Kidney glomerular epithelial cell (primary cell): ENCODE results near the gene CHST14.
"Not testable (repeated sequence)": the region's sequence is repeated elsewhere in the genome, so short reads cannot be mapped to it uniquely, and the experiment has no call there.

ENCODE experiments used
- DNase-seq: peaks from one replicate; lab custom pipeline; 2025; lab: John Stamatoyannopoulos, UW

The CHST14 gene

DNA sequence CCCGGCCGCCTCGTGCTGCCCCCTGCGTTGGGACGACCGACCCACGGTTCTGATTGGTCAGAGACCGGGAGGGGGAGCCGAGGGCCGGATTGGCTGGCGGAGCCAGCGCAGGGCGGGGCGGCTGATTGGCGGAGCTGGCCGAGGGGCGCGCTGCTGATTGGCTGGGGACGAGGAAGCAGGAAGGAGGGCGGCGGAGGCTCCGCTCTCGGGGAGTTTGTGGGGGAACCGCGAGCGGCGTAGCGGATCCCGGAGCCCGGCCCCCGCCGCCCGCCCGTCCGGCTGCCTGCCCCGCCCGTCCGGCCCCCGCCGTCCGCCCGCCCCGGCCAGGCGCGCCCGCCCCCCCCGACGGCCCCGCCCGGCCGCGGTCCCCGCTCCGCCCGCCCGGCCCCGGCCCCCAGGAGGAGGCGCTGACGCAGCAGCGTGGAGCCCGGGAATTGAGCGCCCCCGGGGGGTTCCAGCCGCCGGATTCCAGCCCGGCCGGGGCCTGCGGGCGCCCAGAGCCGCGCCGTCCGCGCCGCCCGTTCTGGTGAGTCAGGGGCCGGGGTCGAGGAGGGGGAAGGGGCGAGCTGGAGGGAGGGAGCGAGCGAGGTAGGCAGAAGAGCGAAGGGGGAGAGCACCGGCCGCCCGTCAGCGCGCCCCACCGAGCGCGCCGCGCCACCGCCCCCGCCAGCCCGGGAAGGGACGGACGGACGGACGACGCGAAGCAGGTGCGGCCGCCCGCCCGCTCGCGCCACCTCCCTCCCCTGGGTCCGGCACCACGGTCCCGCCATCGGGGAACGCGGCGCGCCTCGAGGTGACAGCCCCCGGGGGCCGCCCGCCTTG, 29.8 kb upstream of the CHST14 start, which contains the start of gene BAHD1:
TSS of gene BAHD1 (plus strand) at position 211 of the 822 bp plus-strand sequence. CDS start 17,512 bp downstream, outside the sequence.
- DNase-seq = peak; percentile 73

DNA sequence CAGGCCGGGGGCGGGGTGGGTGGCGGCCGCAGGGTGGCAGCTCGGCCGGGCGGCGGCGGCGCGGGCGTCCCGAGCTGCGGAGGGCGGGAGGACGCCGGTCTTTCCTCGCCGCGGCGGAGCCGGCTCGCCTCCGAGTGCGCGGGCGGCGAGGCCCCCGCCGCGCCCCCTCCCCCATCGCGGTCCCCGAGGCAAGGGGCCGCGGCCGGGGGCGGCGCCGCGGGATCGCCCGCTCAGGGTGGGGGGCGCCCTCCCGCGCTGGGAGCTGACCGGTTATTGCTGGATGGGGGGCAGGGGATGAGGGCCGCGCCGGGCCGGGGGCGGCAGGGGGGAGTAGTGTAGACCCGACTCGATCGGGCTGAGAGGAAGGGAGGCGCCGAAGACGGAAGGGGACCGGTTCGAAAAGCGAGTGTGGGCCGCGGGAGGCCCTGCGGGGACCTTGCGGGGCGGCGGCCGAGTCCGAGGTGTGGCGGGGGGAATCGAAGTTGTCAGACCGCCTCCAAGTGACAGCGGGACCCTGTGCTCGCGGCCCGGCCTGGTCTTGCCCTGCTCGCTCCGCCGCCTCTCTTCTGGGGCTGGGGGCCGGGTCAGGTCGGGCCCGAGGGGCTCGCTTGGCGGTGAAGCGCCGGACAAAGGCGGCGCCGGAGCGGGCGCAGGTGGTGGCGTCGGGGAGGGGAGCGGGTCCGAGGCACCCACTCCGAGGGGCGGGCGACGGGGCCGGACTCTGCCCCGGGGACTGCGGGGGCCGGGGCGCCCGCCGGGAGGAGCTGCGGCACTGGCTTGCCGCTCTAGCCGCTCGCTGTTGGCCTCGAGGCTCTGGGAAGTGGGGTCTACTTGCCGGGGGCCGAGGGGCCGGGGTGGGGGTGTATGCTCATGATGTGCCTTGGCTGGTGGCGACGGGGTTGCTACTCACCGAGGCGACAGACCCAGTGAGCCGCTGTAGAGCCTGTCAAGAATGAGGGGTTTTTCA, 28.9 kb upstream of the CHST14 start:
- no peak for DNase-seq

DNA sequence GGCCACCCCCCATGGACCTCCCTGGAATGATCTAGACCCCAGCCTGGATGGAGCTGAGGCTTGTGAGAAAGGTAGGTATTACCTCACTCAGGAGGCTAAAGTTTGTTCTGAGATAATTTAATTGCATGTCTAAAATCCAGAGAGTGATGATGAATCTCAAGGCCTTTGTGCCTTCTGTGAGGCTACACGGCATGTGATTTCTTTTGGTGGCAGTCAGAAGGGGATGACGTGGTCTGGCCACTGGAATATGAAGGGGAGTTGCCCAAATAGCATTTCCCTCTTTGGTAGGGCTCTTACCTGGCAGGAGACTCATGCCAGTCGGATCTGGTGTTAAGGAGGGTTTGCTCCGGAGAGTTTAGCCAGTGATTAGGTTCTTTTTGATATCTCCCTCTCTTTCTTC, 27.5 kb upstream of the CHST14 start:
- DNase-seq = no peak

DNA sequence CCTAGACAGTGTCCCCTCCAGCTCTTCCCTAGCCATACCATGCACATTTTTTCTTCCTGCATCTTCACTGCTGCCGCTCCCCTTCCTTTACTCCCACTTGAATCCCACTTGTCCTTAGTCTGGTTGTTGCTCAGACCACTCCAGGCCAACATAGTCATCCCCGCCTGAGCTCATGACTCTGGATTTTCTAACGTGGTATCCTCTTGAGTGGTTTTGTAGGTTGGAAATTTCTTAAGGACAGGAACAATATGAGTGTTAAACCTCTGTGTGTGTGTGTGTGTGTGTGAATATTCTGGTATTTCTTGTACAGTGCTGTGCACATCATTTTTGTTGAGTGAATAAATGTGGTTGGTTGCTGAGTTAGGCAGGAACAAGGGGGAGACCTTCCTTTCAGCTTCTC, 26.9 kb upstream of the CHST14 start:
- DNase-seq = no peak

DNA sequence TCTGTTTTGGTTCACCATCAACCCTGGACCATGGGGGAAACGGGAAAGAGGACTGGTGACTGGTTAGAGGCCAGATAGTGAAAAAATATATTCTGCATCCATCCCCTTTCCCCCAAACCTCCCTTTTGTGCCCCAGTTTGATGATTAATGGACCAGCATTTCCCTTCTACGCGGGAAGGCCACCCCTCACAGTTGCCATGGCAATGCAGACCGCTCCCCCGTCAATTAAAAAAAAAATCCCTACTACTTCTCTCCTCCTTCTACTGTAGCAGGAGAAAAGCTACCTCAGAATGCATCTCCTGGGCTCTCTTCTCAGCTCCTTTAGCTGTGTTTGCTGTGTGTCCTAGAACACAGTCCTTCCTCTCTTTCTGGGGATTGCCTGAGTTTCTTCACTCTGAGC, 26.0 kb upstream of the CHST14 start:
- no peak for DNase-seq

DNA sequence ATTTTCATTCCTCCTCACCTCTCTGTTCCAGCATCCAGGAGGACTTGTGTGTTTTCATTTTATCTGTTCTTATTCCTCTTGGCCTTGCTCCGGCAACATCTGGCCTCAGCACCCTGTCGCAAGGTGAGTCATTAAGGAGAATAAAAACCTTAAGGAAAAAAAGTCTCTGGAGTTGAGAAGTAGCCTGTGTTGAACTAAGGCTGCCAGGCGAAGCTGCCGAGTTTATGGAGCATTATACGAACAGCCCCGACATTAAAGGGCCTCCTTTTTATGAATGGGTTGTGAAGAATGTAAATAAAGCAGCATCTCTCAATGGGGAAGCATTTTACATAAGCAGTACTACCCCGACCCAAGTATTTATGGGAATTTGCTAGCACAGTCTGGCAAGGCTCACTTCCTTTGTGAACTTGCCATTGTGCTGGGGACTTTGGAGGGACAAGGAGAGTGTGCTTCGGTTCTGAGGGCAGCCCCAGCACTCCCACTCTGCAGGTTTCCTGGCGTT, 25.3 kb upstream of the CHST14 start:
- DNase-seq = peak; percentile 36

DNA sequence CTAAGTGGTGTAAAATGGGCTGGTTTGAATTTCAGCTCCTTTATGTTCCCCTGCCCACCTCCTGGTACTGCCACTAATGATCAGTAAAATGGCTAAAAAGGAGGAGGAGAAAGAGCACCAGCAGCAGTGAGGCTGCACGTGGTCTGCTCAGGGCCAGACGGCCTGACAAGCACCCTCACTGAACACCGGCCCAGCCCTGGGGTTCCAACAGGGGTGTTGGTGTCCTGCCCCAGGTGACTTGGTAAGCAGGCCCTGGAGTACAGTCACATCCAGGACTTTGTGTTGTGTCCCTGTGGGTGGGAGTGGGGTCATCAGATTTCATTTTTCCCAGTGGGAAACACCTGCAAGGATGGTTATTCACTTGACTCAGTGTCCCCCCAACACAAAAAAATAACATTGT, 24.6 kb upstream of the CHST14 start:
- no peak for DNase-seq

DNA sequence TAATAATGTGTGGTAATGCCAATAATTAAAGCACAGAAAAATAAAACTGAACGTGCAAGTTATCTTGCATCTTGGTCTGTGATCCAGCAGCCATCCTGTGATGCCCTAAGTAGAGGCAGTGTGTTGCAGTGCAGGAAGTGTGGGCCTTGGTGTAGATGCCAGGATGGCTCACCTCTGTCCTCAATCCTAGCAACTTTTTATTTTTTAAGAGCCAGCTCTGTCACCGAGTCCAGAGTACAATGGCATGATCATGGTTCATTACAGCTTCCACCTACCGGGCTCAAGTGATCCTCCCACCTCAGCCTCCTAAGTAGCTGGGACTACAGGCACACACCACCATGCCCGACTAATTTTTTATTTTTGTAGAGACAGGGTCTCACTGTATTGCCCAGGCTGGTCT, 22.4 kb upstream of the CHST14 start:
- DNase-seq = no peak

DNA sequence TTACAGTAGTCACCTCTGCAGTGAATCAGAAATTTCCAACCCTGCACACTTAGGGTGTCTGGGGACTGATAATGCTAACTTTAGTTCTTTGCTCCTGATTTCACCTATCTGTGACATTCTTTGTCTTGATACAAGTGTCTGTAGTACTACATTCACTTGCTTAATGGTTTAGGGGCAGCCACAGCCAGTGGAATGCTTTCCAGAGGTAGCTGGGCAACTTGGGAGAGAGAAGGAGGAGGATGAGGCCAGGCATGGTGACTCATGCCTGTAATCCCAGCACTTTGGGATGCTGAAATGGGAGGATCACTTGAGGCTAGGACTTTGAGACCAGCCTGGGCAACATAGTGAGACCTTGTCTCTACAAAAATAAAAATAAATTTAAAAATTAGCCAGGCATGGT, 21.5 kb upstream of the CHST14 start:
- no peak for DNase-seq

DNA sequence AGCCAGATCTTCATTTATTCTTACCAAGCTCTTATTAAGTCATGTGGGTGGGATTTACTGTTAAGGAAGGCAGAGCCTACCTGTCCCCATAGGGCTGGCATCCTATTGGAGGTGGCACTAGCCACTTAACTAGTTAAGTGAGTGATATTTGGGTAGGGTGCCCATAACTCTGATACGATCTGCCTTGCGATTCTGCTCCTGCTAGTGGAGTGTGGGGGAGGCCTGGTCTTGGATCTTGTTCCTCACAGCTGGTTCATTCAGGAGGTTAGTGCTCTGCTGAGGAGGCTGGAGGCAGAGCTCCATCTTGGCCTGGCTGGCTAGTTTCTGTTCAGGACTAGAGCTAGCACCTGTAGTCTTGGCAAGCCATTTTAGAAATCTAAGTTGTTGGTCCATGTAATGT, 20.7 kb upstream of the CHST14 start:
- no peak for DNase-seq

DNA sequence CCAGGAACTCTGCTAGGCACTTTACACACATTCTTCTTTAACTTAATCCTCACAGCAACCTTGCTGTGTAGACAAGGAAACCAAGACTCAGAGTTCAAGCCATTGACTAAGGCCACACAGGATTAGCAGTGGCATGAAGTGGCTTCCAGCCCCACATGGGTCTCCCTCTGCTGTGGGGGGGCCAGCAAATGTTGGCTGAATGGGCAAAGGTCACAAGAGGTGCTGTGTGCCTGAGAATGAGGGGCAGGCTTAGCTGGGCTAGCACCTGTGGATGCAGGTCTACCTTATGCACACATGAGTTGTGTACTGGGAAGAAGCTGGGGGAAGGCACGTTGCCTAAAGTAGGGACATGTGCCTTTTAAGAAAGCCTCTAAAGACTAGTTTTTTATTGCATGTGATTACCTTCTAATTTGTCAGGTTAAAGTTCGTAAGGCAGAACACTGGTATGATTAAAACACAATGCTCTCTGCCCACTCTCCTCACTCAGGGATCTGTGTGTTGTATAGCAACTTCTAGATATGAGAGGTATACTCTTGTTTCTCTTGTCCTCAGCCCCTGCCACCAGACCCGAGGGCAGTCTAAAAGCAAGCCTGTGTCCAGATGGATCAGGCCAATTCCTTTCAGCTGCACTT, 19.1 kb upstream of the CHST14 start:
- no peak for DNase-seq

DNA sequence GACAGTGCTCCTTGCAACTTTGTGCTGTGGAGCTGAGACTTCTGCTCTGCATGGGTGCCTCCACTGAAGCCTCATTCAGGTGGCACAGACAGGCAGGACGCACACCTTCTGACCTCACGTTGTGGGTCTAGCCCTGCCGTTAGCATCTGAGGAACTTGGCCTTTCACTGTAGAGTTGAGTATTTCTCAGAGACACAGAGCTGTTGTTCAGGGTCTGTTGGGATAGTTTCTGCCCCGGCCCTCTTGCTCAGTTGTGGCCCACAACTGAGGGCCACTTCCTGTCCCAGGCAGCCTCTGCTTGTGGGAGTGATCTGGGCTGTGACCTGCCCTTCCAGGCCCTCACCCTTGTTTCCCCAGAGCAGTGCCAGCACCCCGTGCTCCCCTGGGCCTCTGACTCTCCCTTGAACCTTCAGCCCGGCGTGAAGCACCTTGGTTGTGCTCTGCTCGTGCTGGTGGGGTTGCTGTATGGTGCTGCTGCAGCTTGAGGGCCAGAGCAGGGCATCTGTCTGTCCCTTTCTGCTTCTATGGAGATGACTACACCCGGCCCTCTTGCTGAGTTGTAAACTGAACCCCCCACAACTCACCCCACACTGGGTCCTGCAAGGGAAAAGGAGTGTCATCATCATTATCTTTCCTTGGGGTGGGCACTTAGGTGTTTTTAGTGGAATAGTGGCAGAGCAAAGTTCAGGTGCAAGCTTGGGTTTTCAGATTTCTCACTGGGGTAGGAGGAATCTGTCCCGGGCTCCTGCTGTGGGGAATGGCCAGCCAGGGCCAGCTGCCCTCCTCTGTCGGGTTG, 18.3 kb upstream of the CHST14 start:
- no peak for DNase-seq

DNA sequence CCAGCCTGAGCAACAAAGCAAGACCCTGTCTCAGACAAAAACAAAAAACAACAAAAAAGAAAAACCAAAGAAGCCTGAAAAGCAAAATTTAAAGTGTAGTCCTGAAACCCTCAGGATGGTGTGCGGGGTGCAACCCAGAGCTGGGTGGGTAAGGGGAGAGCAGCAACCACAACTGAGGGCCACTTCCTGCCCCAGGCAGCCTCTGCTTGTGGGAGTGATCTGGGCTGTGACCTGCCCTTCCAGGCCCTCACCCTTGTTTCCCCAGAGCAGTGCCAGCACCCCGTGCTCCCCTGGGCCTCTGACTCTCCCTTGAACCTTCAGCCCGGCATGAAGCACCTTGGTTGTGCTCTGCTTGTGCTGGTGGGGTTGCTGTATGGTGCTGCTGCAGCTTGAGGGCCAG, 16.8 kb upstream of the CHST14 start:
- DNase-seq = not testable (repeated sequence)

DNA sequence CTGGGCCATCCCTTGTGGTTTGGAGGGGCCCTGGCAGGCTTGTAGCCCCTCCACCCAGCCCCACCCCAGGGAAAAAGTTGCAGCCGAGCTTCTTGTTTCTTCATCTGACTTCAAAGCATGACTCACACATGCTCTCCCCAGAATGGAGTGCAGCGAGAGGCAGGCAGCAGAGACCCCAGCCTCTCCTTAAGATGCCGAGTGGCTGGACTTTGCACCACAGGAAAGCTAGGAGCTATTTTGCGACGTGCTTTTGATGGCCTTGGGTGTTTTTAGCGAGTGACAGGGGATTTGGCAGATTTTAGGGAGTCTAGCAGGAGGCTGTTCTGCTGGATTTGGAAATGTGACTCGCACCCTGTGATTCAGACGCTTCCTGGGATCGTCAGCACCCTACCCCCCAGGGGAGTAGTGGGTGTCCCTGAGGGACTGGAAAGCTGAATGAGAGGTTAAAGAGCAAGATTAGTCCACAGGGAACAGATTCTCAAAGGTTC, 15.8 kb upstream of the CHST14 start:
- DNase-seq = peak; percentile 13

DNA sequence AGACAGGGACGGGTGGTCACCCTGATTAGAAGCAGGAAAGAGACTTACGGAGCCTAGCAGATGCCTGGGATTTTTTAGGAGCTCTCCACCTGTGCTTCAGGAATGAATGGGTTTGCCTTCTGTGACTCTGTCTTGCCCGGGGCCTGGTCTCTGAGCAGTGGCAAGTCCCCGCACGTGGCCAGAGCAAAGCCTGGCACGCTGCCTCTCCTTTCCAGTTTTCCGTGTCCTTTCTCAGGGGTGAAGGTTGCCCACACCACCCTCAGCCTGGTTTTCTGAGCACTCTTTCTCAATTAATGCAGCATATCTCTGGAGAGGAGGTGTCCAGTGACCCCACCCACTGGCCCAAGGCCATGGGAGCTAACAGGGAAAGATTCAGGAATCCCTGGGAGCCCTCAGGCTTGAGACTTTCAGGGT, 14.5 kb upstream of the CHST14 start:
- DNase-seq = no peak

DNA sequence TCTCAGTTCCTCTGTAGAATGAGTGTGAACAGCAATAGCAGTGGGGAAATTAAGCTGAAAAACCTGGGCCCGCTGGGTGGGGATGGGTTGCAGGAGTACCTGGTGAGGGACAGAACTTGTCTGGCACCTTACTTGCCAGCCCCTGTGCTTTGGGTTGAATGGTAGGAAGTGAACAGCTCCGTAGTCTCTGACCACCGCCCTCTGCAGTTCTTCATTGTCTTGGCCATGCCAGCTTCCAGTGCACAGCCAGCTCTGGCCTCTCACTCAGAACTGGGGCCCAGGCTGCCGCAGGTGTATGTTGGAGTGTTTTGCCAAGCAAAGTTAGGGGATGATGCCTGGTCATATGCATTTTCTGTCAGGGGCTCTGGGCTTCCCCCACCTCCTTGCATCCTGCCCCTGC, 14.0 kb upstream of the CHST14 start:
- DNase-seq = no peak

DNA sequence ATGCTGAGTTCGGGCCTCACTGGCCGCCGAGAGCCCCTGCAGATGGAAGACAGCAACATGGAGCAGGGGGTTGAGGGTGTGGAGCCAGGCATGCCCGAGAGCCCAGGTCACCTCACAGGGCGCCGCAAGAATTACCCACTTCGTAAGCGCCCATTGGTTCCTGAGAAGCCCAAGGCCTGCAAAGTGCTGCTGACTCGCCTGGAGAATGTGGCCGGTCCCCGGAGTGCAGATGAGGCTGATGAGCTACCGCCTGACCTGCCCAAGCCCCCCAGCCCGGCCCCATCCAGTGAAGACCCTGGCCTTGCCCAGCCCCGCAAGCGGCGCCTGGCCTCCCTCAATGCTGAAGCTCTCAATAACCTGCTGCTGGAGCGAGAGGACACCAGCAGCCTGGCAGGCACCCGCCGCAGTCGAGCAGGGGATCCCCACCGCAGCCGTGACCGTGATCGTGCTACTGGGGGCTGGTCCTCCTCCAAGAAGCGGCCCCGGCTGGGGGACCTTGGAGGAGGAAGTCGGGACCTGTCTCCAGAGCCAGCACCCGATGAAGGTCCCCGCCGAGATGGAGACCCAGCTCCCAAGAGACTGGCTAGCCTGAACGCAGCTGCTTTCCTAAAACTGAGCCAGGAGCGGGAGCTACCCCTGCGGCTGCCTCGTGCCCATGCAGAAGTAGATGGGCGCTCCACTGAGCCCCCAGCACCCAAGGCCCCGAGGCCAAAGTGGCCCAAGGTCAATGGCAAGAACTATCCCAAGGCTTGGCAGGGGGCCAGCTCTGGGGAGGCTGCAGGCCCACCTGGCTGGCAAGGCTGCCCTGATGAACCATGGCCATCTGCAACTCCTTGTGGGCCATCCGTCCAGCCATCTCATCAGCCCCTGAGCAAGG, 12.1 kb upstream of the CHST14 start:
- DNase-seq = no peak

DNA sequence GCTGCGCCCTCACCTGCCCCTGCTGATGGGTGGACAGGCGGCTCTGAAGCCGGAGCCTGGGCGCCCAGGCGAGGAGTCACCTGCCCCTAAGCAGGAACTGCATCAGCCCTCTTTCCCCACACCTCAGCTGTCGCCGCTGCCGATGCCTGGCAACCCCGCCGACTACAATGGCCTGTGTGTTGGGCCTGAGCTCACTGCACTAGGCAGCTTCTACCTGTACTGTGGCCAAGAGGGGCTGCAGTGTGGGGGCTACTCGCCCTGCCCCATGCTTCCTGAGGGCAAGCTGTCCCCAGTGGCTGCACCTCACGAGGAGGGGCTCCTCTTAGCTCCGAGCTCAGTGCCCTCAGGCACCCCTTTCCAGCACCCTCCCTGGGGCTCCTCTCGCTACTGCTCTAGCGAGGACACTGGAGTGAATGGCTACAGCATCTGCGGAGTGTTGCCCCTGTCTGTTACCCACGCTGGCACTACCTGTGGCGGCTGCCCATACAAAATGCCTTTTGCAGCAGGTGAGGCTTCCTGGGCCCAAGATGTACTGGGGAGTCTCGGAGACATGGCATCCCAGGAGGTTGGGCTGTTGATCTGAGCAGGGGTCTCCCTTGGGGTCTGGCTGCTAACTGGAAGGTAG, 11.3 kb upstream of the CHST14 start:
- DNase-seq = no peak

DNA sequence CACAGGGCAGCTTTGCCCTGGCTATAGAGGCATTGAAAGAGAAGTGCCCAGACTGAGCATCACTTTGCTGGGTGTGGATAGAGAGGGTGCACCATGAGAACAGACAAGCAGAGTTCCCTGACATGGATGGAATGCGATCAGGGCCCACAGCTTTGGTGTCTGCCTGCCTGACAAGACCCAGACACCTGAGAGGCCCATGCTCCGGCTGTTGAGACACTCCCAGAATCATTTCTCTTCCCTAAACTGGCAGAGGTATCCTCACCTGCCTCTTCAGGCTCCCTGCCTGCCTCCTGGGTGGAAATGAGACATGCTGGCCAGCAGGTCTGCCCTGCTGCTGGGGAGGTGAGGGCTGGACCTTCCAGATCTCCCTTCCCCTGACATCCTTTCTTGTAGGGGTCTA, 10.4 kb upstream of the CHST14 start:
- DNase-seq = no peak

DNA sequence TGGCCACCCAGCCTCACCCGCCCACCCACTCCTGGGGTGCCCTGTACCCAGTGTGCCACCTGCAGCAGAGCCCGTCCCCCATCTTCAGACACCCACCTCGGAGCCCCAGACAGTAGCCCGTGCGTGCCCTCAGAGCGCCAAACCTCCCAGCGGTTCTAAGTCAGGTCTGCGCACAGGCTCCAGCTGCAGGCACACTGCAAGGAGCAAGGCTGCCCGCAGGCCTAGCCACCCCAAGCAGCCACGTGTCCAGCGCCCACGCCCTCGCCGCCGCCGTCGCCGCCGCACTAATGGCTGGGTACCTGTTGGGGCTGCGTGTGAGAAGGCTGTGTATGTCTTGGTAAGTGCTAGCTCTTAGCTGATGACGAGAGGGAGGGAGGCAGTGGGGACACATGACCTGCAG, 8.8 kb upstream of the CHST14 start:
- no peak for DNase-seq
